Dermis microvascular lymphatic vessel endothelial cell (primary cell): ENCODE measurements around the gene GDI2. TPM values are rescaled to one million over a fixed set of nuclear protein-coding genes. Genes with fewer than 3 reads are reported as not detected.
"Not testable (repeated sequence)": the region's sequence is repeated elsewhere in the genome, so short reads cannot be mapped to it uniquely, and the experiment has no call there.

ENCODE experiments used
- DNase-seq, 2 donors: peaks; one replicate each; pipeline versions ENCODE4 v3.0.0 to v3.0.0-alpha.2; 2010; ENCODE audit warnings: low read depth in 2 of 2
- total RNA-seq: library from RNA; depleted of rRNA; stranded (reverse); fragments of >200 nt; gene quantifications from 2 replicates; pipeline ENCODE4 v1.2.1, GENCODE V29; 2014

GDI2 gene
- total RNA-seq, 1 donor from 2014 or later = 522 TPM

DNA sequence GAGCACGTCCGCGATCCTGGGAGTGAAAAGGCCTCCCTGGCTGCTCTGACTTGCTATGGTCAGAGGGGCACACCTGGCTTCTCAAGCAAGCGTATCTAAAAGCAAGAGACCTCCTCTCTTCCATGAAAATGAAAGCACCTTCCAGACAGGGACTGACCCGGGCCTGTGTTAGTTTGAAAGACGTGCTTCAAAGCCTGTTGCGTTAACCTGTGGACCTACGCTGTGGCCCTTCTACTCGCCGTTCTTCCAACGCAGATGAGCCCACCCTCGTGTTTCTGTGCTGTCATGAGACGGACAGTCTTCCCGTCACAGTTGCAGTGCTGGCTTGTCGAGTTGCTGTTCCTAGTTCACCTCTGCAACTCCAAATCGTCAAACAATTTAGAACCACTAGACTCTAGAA, 15.5 kb upstream of the GDI2 start:
- no peak for DNase-seq

DNA sequence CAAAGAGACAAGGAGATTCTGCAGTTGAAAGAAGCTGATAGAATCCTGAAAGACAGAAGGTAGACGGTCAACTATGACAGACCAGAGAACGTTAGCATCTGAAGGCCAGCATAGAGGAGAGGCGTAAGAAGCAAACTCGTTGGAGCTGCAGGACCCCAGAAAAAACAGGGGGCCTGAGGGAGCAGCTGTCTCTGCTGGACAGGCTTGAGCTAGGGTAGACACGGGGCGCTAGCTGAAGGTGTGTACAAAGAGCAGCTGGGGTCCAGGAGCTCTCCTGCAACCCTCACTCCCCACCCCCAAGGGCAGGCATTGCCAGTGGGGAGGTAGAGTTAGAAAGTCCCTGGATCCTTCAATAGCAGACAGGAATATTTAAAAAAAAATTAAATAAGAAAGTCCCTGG, 14.6 kb upstream of the GDI2 start:
- DNase-seq = no peak

GRCh38 chr10:5826511-5826910, 13.3 kb upstream of the GDI2 start:
- DNase-seq = not testable (repeated sequence)

- no peak for DNase-seq
These were observed 5.7 kb upstream of the GDI2 start for GRCh38 chr10:5818894-5819293.

DNA sequence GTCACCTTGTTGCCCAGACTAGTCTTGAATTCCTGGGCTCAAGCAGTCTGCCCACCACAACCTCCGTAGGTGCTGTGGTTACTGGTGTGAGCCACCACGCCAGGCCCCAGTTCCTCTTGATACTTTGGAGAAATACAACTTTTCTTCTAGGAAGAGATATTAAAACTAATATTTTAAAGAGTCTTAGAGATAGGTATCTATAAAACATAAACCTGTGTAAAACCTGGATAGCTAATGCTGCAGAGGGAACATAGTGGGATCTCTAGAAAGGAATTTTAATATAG, 4.8 kb upstream of the GDI2 start:
- DNase-seq = no peak

DNA sequence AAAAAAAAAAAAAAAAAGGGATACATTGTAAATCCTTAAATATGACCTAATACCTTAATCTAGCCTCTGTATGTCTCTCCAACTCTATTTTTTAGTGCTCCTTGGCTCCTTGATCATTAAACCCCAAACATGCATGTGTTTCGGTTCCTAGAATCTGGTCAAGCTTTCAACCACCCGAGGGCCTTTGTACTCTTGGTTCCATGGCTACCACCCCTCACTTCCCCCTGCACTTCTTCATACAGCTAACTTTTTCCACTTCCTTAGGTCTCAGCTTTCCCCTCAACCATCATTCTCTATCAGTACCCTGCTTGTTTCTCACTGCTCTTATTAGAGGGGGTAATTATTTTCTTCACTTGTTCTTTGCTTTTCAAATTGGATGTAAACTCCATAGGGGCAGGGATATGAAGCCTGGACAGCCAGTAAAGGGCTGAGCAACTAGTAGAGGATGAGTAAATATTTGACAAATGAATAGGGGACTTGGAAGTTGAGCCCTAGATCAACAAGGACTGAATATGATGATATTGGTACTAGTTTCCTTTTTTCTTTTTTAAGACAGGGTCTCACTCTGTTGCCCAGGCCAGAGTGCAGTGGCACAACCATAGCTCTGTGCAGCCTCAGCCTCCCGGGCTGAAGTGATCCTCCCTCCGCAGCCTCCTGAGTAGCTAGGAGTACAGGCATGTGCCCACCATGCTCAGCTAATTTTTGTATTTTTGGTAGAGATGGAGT, 4.3 kb upstream of the GDI2 start:
- no peak for DNase-seq

- DNase-seq = no peak
These were observed 2.9 kb upstream of the GDI2 start for GRCh38 chr10:5816170-5816569.

GRCh38 chr10:5814110-5815107, 1.2 kb upstream of the GDI2 start:
- DNase-seq = no peak

GRCh38 chr10:5813091-5813340, 218 bp downstream of the GDI2 start:
- no peak for DNase-seq

- DNase-seq = peak; percentile 2 to 41
These were observed 747 bp downstream of the GDI2 start for GRCh38 chr10:5812283-5813090.

DNA sequence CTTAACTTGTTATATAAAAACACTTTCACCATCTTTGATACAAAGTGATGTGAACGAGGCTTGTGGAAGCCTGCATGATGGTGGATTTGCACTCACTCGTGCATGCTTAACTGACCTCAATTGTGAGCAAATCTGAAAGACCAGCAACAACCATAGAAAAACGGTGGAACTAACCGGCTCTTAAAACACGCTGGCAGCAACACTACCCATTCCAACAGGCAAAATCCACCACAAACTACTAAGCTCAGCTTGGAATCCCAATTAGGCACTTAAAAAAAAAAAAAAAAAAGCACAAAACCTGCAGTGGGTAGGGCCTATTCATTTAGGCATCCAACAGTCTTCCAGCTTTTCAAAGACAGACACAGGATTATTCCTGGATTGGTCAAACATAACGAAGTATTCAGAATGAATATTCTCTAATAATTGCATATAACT, 1.8 kb downstream of the GDI2 start:
- DNase-seq = peak; percentile 3 to 39

- DNase-seq = no peak
These were observed 3.0 kb downstream of the GDI2 start for GRCh38 chr10:5810225-5810624.

DNA sequence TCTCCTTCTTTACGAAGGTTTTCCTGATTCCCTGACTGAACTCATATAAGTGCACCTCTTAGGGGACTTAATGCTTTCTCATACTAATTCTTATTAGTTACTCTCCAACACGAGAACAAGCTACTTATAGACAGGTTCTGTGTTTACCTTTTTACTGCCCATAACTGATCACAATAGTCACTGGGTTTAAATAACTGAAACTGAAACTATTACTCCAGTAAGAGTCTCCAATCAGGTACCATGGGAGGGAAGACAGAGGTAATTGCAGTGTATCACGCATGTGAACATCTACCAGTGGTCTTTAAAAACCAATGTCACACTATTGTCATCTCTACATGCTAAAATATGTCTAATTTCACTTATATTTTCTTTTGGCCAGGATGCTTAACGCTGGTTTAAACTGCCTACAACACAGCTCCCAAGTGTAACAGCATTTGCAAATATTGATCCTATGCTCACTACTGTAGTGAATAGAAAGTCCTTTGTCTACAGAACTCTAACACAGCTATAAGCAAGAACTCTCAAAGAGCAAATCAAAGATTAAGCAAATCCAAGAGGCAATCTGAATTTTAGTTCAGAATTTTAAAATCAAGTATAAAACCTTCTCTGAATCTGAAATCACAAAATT, 3.6 kb downstream of the GDI2 start:
- peak; percentile 4 to 13 for DNase-seq

- DNase-seq = not testable (repeated sequence)
These were observed 4.3 kb downstream of the GDI2 start for GRCh38 chr10:5808783-5809392.

DNA sequence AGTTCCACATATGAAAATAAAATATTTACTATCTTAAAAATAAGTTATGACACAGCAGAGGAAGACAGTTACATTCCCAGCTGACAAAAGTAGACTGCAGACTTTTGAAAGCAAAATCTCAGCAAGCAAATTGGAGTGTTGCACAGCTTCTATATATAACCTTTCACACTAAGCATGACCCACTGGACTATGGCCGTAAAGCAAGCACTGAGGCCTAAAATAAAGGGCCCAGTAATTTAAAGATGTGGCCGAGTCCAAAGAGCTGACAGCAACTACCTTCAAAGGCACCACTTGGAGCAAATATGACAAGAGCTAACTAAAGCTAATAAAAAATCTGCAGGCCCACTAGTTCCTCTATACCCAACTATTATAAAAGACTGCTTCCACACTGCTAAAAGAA, 6.5 kb downstream of the GDI2 start:
- DNase-seq = no peak

DNA sequence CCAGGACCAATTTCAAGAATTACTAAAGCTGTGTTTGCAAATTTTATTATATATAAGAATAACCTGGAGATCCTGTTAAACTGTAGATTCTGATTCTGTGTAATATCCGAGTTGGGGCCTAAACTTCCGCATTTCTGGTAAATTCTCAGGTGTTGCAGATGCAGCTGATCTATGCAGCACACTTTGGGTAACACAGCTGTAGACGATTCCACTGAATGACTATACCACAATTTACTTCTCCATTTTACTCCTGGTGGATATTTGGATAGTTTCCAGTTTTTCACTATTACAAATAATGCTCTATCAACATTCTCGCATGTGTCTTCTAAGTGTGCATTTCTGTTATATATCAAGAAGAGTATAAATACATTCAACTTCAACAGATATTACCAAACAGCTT, 7.5 kb downstream of the GDI2 start:
- DNase-seq = no peak

DNA sequence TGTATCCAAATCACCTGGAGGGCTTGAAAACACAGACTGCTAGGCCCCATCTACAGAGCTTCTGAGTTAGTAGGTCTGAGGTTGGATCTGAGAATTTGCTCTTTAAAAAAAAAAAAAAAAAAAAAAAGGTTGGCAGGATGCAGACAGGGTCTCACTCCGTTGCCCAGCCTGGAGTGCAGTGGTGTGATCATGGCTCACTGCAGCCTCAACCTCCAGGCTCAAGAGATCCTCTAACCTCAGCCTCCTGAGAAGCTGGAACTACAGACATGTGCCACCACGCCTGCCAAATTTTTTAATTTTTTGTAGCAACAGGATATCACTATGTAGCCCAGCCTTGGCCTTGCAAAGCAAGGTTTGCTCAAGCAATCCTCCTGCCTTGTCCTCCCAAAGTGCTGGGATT, 8.0 kb downstream of the GDI2 start:
- DNase-seq = no peak

GRCh38 chr10:5804386-5804785, 8.8 kb downstream of the GDI2 start:
- DNase-seq = no peak

GRCh38 chr10:5800782-5801181, 12.5 kb downstream of the GDI2 start:
- DNase-seq = no peak

- no peak for DNase-seq
These were observed 19.0 kb downstream of the GDI2 start for GRCh38 chr10:5794236-5794635.

DNA sequence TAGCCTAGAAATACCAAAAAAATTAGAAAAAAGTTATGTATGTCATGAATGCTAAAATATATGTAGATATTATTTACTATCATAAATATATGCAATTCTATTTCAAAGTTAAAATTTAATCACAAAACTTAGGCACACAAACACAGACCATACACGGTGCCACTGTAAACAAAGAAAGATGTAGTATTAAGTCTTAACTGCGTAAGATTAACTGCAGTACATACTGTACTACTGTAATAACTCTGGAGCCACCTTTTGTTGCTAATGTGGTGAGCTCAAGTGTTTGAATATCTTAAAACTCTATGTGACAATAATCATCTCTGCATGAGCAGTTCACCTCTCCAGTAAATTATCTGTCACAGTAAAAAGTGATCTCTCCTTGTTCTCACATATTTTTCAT, 23.6 kb downstream of the GDI2 start:
- no peak for DNase-seq
